K562 (cell line): ENCODE data around the gene CIB1. TPM values are rescaled to one million over a fixed set of nuclear protein-coding genes. Genes with fewer than 3 reads are reported as not detected.

Experiments
- ATAC-seq: fragments of 200-7000 bp; cut with Tn5 transposase; 3 replicates; pipeline ENCODE4 v1.9.1; 2020; ENCODE audit warnings: moderate library complexity
- BruUV-seq: library from RNA; stranded (reverse); fragments of 400-500 nt; replicated peaks from 2 replicates; lab custom pipeline; 2021; lab: Mats Ljungman, UMichigan
- CTCF ChIA-PET: fragments of 300-600 bp; formaldehyde crosslinking; extraction: SDS; loops from one replicate; lab custom pipeline; 2021; ENCODE audit warnings: low intra/inter-chr PET ratio; lab: Yijun Ruan, JAX
- POLR2A ChIA-PET: fragments of 300-600, 350-650 bp; sonication (Branson Sonifier 250); formaldehyde crosslinking; extraction: SDS; loops from one replicate; lab custom pipeline; 2021; ENCODE audit warnings: antibody characterized with exemption, inconsistent platforms; lab: Yijun Ruan, JAX
- DNase-seq, 4 experiments: peaks; one replicate each; pipeline versions ENCODE4 v3.0.0 to v3.0.0-alpha.2; 2011 to 2018; ENCODE audit warnings: low spot score in 3 of 4, mixed read lengths in 3 of 4; ENCODE audit errors: extremely low read depth in 1 of 4
- FAIRE-seq: peaks from 2 replicates; lab custom pipeline; 2011; peaks lifted over from hg19 to GRCh38; lab: Jason Lieb, UNC
- H2AFZ ChIP-seq: 2 replicates; pipeline ENCODE4 v1.6.0; 2011; ENCODE audit warnings: low read depth, low read length, control low read depth, inconsistent platforms
- H3K27ac ChIP-seq: fragments of 200-600 bp; 3 replicates; pipeline ENCODE4 v1.8.0; 2011; ENCODE audit warnings: low read depth, mild to moderate bottlenecking, control low read depth, inconsistent platforms, low read length, moderate library complexity, mixed read lengths; ENCODE audit errors: extremely low read depth
- H3K27me3 ChIP-seq, 2 experiments: fragments of 300-600 bp in 1 of 2; 2 replicates in 1 of 2; 3 replicates in 1 of 2; pipeline versions ENCODE4 v1.6.0 to v1.8.0; 2011; ENCODE audit warnings: inconsistent platforms in 2 of 2, low read length in 2 of 2, mild to moderate bottlenecking in 1 of 2, mixed read lengths in 1 of 2, moderate library complexity in 1 of 2; ENCODE audit not compliant: control insufficient read depth in 2 of 2, insufficient read depth in 2 of 2
- H3K36me3 ChIP-seq: fragments of 300-600 bp; 3 replicates; pipeline ENCODE4 v1.8.0; 2011; ENCODE audit warnings: mild to moderate bottlenecking, low read length, inconsistent platforms; ENCODE audit not compliant: control insufficient read depth, insufficient read depth
- H3K4me1 ChIP-seq, 2 experiments: fragments of 200-600 bp in 1 of 2; replicated peaks in 1 of 2; 2 replicates in 1 of 2; 3 replicates in 1 of 2; pipeline versions ENCODE4 v1.5.1 to v1.8.0; 2011; ENCODE audit warnings: inconsistent platforms in 2 of 2, low read length in 2 of 2, mild to moderate bottlenecking in 1 of 2, mixed read lengths in 1 of 2, moderate library complexity in 1 of 2; ENCODE audit not compliant: control insufficient read depth in 2 of 2, insufficient read depth in 2 of 2
- H3K4me2 ChIP-seq: 2 replicates; pipeline ENCODE4 v1.6.1; 2011; ENCODE audit warnings: low read length, control low read depth, inconsistent platforms, mixed read lengths; ENCODE audit not compliant: insufficient read depth
- H3K4me3 ChIP-seq: fragments of 200-600 bp; sonication (generic), shearing (Covaris generic); 2 replicates; pipeline ENCODE4 v1.5.1; 2016; ENCODE audit warnings: control low read depth, inconsistent platforms
- H3K79me2 ChIP-seq: fragments of 200-600 bp; 3 replicates; pipeline ENCODE4 v1.8.0; 2011; ENCODE audit warnings: low read length, inconsistent platforms; ENCODE audit not compliant: control insufficient read depth, insufficient read depth
- H3K9ac ChIP-seq, 2 experiments: 2 replicates each; pipeline versions ENCODE4 v1.6.0 to v1.6.1; 2011; ENCODE audit warnings: low read depth in 2 of 2, low read length in 2 of 2, control low read depth in 1 of 2, inconsistent platforms in 1 of 2, mild to moderate bottlenecking in 1 of 2, mixed read lengths in 1 of 2; ENCODE audit not compliant: insufficient read depth in 1 of 2
- H3K9me1 ChIP-seq: one replicate; pipeline ENCODE4 v1.6.0; 2011; ENCODE audit warnings: inconsistent platforms, mild to moderate bottlenecking, low read length, moderate library complexity; ENCODE audit not compliant: control insufficient read depth, insufficient read depth
- H3K9me3 ChIP-seq: replicated peaks from 2 replicates; pipeline ENCODE4 v1.5.1; 2011; ENCODE audit warnings: low read depth, low read length, inconsistent platforms; ENCODE audit not compliant: control insufficient read depth, insufficient read depth
- H4K20me1 ChIP-seq: replicated peaks from 2 replicates; pipeline ENCODE4 v1.6.1; 2011; ENCODE audit warnings: low read length, inconsistent platforms, mixed read lengths; ENCODE audit not compliant: control insufficient read depth, insufficient read depth
- SNRNP70 ChIP-seq: fragments of 200-400 bp; formaldehyde crosslinking; optimal IDR thresholded peaks from 2 replicates; pipeline ENCODE3; 2017; ENCODE audit warnings: low read depth, low read length
- ZBTB8A ChIP-seq: fragments of 450-650 bp; IDR thresholded peaks from 2 replicates; pipeline ENCODE4 v1.6.1; 2018; ENCODE audit warnings: mild to moderate bottlenecking, moderate library complexity; ENCODE audit not compliant: partially characterized antibody
- WGBS: fragments of 100-300 bp; shearing (Covaris generic); methylation state at CpG from one replicate; pipeline ENCODE4 v1.1.6; 2016; ENCODE audit warnings: low coverage, mixed read lengths; ENCODE audit not compliant: insufficient coverage; ENCODE audit errors: missing lambda C conversion rate; 5-methylcytosine and 5-hydroxymethylcytosine counted together
- in situ Hi-C: fragments of 300-500 bp; cut with MboI; formaldehyde crosslinking; loops from 4 replicates; pipeline ENCODE4 v1.15.0; 2018; ENCODE audit warnings: inconsistent platforms, mixed read lengths
- intact Hi-C: fragments of 100-400 bp; cut with micrococcal nuclease; formaldehyde crosslinking; loops from 2 replicates; pipeline ENCODE4 v1.14.2; 2022
- polyA plus RNA-seq, 8 experiments: library from polyadenylated mRNA; depleted of rRNA in 4 of 8; stranded (reverse) in 5 of 8; unstranded in 3 of 8; fragments of >200 nt; fragmentation: Nextera tagmentation in 2 of 8; fragmentation: Illumina TruSeq in 1 of 8; extraction: Ambion mirVana in 2 of 8; extraction: Trizol in 1 of 8; gene quantifications; 2 replicates each; pipeline versions ENCODE4 v1.2.1 to v1.2.3, GENCODE V29; 2011 to 2014; ENCODE audit warnings: inconsistent platforms in 1 of 8, missing spikeins in 1 of 8
- total RNA-seq, 7 experiments: library from RNA; depleted of rRNA in 6 of 7; stranded (reverse); fragments of >200 nt in 6 of 7; fragmentation: Illumina TruSeq in 2 of 7; extraction: Trizol in 2 of 7; gene quantifications; 2 replicates each; pipeline versions ENCODE4 v1.2.1 to v1.2.3, GENCODE V29; 2011 to 2021; ENCODE audit warnings: low replicate concordance in 1 of 7
- TF ChIP-seq, protein P1 (sequence below): sonication (generic); formaldehyde crosslinking; IDR thresholded peaks from 2 replicates; pipeline ENCODE4 v1.8.1; 2023; ENCODE audit warnings: mild to moderate bottlenecking, missing genetic modification reagents
- TF ChIP-seq, protein P2 (sequence below), 2 experiments: IDR thresholded peaks; 2 replicates each; pipeline ENCODE4 v1.6.1; 2012; ENCODE audit warnings: improper control_type of control experiment in 2 of 2, low read depth in 2 of 2, low read length in 2 of 2, borderline replicate concordance in 1 of 2
- TF ChIP-seq, protein P3 (sequence below): sonication (generic); formaldehyde crosslinking; IDR thresholded peaks from 2 replicates; pipeline ENCODE4 v1.8.0; 2022; ENCODE audit warnings: missing genetic modification reagents, mild to moderate bottlenecking, moderate library complexity, borderline replicate concordance

CIB1 gene
- total and polyA plus RNA-seq, 9 of the 15 experiments (the other 6 are each of a cell fraction or from before 2014, with no cell fraction given) = 14.9 to 136 (median 64.5) TPM

DNA sequence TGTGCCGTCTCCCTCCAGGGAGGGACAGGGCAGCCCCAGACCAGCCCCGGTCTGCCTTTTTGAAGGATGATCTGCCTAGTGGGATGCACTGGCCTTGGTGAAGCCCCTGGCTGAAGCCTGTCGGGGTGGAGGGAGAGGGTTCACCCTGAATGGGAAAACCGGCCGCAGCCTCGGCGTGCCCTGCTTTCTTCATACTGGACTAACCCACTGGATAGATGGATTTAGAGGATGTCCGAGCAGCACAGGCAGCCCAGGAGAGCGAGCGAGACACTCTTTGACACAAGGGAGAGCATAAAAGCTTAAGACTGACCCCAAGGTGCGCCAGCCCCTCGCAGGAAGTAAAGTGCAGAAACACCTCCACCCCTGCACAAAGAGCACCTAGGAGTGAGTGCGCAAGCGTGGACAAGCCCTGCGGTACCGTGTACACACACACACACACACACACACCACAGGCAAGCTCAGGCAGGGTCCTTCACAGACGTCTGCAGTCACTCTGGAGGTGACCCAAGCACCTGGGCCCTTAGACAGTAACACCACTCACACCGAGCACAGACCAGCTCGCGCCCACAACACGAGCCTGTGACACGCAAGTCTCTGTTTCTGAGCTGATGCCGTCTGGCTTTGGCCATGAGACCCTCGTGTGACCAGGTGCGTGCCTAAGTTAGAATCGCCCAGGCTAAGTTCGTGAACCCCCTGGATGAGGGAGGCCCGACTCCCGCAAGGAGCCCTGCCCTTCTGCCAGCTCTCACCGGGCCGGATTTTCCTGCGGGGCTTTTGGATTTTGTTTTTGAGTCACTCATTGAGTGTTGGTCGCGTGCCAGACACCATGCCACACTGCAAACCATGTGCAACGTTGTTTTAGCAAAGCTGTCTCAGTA lies 21.3 kb downstream of the CIB1 start:
- Histone ChIP-seq H3K9me1 (no peaks in the 10 kb centered on the region), H3K4me1 (peaks cover 10 to 35% of the 10 kb centered on the region in 2 experiments; a peak in 4 of 5 replicates), H3K9me3 (no peaks in the 10 kb centered on the region), H3K27ac (no peak overlapping the region), H3K4me3 (no peak overlapping the region), H3K9ac (peak overlapping the region in 1 of 2 experiments; percentile 84; a peak in 2 of 4 replicates), H3K27me3 (no peaks in the 10 kb centered on the region), H3K36me3 (peaks cover 69% of the 10 kb centered on the region; the same call in 2 of the 3 replicates), H3K4me2 (no peak overlapping the region), H2AFZ (no peak overlapping the region), H3K79me2 (peaks cover 57% of the 10 kb centered on the region), H4K20me1 (no peaks in the 10 kb centered on the region; the same call in none of the 2 replicates)
- in situ Hi-C loops (no loop called here), intact Hi-C loops (no loop called here)
- DNase-seq (no peak), ATAC-seq (no peak; the same call in 2 of the 3 replicates), FAIRE-seq (no peak)
- CTCF ChIA-PET = no interaction called here
- no TSS peak for BruUV-seq
- TF ChIP-seq ZBTB8A = no peak
- TF ChIP-seq, protein P1, sequence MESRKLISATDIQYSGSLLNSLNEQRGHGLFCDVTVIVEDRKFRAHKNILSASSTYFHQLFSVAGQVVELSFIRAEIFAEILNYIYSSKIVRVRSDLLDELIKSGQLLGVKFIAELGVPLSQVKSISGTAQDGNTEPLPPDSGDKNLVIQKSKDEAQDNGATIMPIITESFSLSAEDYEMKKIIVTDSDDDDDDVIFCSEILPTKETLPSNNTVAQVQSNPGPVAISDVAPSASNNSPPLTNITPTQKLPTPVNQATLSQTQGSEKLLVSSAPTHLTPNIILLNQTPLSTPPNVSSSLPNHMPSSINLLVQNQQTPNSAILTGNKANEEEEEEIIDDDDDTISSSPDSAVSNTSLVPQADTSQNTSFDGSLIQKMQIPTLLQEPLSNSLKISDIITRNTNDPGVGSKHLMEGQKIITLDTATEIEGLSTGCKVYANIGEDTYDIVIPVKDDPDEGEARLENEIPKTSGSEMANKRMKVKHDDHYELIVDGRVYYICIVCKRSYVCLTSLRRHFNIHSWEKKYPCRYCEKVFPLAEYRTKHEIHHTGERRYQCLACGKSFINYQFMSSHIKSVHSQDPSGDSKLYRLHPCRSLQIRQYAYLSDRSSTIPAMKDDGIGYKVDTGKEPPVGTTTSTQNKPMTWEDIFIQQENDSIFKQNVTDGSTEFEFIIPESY = 0 out of 2 replicates have a peak, but pooled peaks have one; percentile 20
- TF ChIP-seq SNRNP70 = no peak
- TF ChIP-seq, protein P2, sequence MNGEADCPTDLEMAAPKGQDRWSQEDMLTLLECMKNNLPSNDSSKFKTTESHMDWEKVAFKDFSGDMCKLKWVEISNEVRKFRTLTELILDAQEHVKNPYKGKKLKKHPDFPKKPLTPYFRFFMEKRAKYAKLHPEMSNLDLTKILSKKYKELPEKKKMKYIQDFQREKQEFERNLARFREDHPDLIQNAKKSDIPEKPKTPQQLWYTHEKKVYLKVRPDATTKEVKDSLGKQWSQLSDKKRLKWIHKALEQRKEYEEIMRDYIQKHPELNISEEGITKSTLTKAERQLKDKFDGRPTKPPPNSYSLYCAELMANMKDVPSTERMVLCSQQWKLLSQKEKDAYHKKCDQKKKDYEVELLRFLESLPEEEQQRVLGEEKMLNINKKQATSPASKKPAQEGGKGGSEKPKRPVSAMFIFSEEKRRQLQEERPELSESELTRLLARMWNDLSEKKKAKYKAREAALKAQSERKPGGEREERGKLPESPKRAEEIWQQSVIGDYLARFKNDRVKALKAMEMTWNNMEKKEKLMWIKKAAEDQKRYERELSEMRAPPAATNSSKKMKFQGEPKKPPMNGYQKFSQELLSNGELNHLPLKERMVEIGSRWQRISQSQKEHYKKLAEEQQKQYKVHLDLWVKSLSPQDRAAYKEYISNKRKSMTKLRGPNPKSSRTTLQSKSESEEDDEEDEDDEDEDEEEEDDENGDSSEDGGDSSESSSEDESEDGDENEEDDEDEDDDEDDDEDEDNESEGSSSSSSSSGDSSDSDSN (IDR thresholded peaks at IDR 0.05; ENCODE audit: borderline replicate concordance in 1 of 2, low read depth in 2 of 2, low read length in 2 of 2) = no peak
- TF ChIP-seq, protein P3, sequence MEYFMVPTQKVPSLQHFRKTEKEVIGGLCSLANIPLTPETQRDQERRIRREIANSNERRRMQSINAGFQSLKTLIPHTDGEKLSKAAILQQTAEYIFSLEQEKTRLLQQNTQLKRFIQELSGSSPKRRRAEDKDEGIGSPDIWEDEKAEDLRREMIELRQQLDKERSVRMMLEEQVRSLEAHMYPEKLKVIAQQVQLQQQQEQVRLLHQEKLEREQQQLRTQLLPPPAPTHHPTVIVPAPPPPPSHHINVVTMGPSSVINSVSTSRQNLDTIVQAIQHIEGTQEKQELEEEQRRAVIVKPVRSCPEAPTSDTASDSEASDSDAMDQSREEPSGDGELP = no peak
- POLR2A ChIA-PET = interaction anchor here (0.5 to 1.2 kb wide), 2 partner anchors 11 to 30 kb away, joined by 3 to 5 read pairs; partner anchors contain the start of gene SEMA4B
- WGBS = 90% methylated on average over 33 of the region's 35 CpGs
